ENCODE results near the gene FRRS1L.

The FRRS1L gene

DNA sequence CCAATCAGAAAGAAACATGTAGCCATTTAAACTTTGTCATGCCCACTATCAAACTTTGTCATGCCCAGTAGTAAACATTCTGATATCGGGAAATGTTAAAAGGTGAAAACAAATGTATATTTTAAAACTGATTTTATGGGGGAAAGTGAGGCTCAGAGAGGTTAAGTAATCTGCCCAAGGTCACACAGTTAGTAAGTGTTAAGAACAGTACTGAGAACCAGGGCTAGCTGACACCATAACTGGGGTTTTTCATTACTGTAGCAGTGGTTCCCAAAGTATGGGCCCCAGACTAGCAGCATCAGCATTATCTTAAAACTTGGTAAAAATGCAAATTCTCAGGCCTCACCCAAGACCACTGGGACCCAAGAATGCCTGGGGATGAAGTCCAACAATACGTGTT, 9.9 kb upstream of the FRRS1L start:
- Histone ChIP-seq H3F3A (ENCODE audit: insufficient read depth, low read length) (no peaks in the 10 kb centered on the region), H3K4me3 (ENCODE audit: low read depth, low read length, poor library complexity, severe bottlenecking) (no peak overlapping the region), H3K4me2 (ENCODE audit: low read length) (no peak overlapping the region), H3K9me2 (ENCODE audit: low read depth, low read length) (no peaks in the 10 kb centered on the region), H4K20me1 (ENCODE audit: insufficient read depth, low read length) (no peaks in the 10 kb centered on the region), H3K4me1 (ENCODE audit: insufficient read depth, low read length, severe bottlenecking) (no peaks in the 10 kb centered on the region), H3K36me3 (ENCODE audit: insufficient read depth, low read length) (no peaks in the 10 kb centered on the region), H3K79me2 (ENCODE audit: insufficient read depth, low read length) (no peaks in the 10 kb centered on the region), H3K9me3 (ENCODE audit: low read length) (no peaks in the 10 kb centered on the region), H3K27me3 (ENCODE audit: insufficient read depth, low read length) (no peaks in the 10 kb centered on the region; the same call in 1 of the 2 replicates), H2AFZ (ENCODE audit: low read length) (no peak overlapping the region), H3K9ac (ENCODE audit: low read length) (no peak overlapping the region), H3K27ac (ENCODE audit: low read depth, low read length, poor library complexity, severe bottlenecking) (no peak overlapping the region)
- no peak for TF ChIP-seq EZH2 (IDR thresholded peaks at IDR 0.05; ENCODE audit: borderline replicate concordance, low read length)
- TF ChIP-seq, protein P1, sequence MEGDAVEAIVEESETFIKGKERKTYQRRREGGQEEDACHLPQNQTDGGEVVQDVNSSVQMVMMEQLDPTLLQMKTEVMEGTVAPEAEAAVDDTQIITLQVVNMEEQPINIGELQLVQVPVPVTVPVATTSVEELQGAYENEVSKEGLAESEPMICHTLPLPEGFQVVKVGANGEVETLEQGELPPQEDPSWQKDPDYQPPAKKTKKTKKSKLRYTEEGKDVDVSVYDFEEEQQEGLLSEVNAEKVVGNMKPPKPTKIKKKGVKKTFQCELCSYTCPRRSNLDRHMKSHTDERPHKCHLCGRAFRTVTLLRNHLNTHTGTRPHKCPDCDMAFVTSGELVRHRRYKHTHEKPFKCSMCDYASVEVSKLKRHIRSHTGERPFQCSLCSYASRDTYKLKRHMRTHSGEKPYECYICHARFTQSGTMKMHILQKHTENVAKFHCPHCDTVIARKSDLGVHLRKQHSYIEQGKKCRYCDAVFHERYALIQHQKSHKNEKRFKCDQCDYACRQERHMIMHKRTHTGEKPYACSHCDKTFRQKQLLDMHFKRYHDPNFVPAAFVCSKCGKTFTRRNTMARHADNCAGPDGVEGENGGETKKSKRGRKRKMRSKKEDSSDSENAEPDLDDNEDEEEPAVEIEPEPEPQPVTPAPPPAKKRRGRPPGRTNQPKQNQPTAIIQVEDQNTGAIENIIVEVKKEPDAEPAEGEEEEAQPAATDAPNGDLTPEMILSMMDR (IDR thresholded peaks at IDR 0.05; ENCODE audit: low read length) = no peak

DNA sequence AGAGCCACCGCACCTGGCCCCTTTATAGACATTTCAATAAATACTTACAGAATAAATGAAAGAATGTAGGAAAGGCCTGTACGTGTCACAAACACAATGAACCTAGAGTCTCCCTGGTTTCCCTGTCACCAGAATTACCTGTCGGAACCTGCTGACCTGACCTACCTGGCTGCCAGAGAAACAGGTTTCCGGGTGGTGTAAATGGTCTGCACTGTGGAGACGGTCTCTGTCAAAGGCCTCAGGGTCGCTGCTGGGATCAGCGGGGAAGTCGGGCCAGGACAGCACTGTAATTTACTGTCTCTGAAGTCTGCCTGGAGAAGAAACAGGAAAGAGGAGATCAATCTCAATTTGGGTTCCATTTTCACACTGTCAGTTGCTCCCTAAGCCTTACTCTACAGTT, 9.3 kb upstream of the FRRS1L start:
- Histone ChIP-seq H3K27me3 (ENCODE audit: insufficient read depth, low read length) (no peaks in the 10 kb centered on the region; the same call in 1 of the 2 replicates), H3K79me2 (ENCODE audit: insufficient read depth, low read length) (no peaks in the 10 kb centered on the region), H3K4me1 (ENCODE audit: insufficient read depth, low read length, severe bottlenecking) (no peaks in the 10 kb centered on the region), H3K9ac (ENCODE audit: low read length) (no peak overlapping the region), H3K4me3 (ENCODE audit: low read depth, low read length, poor library complexity, severe bottlenecking) (no peak overlapping the region), H3K36me3 (ENCODE audit: insufficient read depth, low read length) (no peaks in the 10 kb centered on the region), H3F3A (ENCODE audit: insufficient read depth, low read length) (no peaks in the 10 kb centered on the region), H3K9me3 (ENCODE audit: low read length) (no peaks in the 10 kb centered on the region), H4K20me1 (ENCODE audit: insufficient read depth, low read length) (no peaks in the 10 kb centered on the region), H2AFZ (ENCODE audit: low read length) (no peak overlapping the region), H3K9me2 (ENCODE audit: low read depth, low read length) (no peaks in the 10 kb centered on the region), H3K27ac (ENCODE audit: low read depth, low read length, poor library complexity, severe bottlenecking) (no peak overlapping the region), H3K4me2 (ENCODE audit: low read length) (no peak overlapping the region)
- TF ChIP-seq, protein P1 (IDR thresholded peaks at IDR 0.05; ENCODE audit: low read length) = no peak
- TF ChIP-seq EZH2 (IDR thresholded peaks at IDR 0.05; ENCODE audit: borderline replicate concordance, low read length) = no peak

GRCh38 chr9:109172935-109173334, 5.9 kb upstream of the FRRS1L start:
- Histone ChIP-seq H3K4me2 (ENCODE audit: low read length) (no peak overlapping the region), H3K27ac (ENCODE audit: low read depth, low read length, poor library complexity, severe bottlenecking) (no peak overlapping the region), H3K36me3 (ENCODE audit: insufficient read depth, low read length) (no peaks in the 10 kb centered on the region), H4K20me1 (ENCODE audit: insufficient read depth, low read length) (no peaks in the 10 kb centered on the region), H3K4me3 (ENCODE audit: low read depth, low read length, poor library complexity, severe bottlenecking) (no peak overlapping the region), H3K27me3 (ENCODE audit: insufficient read depth, low read length) (no peaks in the 10 kb centered on the region; the same call in 1 of the 2 replicates), H3K4me1 (ENCODE audit: insufficient read depth, low read length, severe bottlenecking) (no peaks in the 10 kb centered on the region), H3K9ac (ENCODE audit: low read length) (no peak overlapping the region), H3K79me2 (ENCODE audit: insufficient read depth, low read length) (no peaks in the 10 kb centered on the region), H3F3A (ENCODE audit: insufficient read depth, low read length) (no peaks in the 10 kb centered on the region), H3K9me2 (ENCODE audit: low read depth, low read length) (no peaks in the 10 kb centered on the region), H2AFZ (ENCODE audit: low read length) (no peak overlapping the region), H3K9me3 (ENCODE audit: low read length) (no peaks in the 10 kb centered on the region)
- no peak for TF ChIP-seq EZH2 (IDR thresholded peaks at IDR 0.05; ENCODE audit: borderline replicate concordance, low read length)
- TF ChIP-seq, protein P1 (IDR thresholded peaks at IDR 0.05; ENCODE audit: low read length) = no peak

Measured in OCI-LY1 (cell line).